H9 (cell line): ENCODE measurements around the gene PIK3CD. TPM values are rescaled to one million over a fixed set of nuclear protein-coding genes. Genes with fewer than 3 reads are reported as not detected.

Experiments
- DNase-seq: peaks from one replicate; pipeline ENCODE4 v3.0.0-alpha.2; 2017
- H2AFZ ChIP-seq: one replicate; pipeline ENCODE4 v1.6.1; 2013; ENCODE audit warnings: mild to moderate bottlenecking, low read length, control low read depth, moderate library complexity
- H2AK5ac ChIP-seq: 2 replicates; pipeline ENCODE4 v1.6.1; 2013; ENCODE audit warnings: low read length, control low read depth, mixed read lengths; ENCODE audit not compliant: insufficient read length
- H2BK120ac ChIP-seq: one replicate; pipeline ENCODE4 v1.6.1; 2013; ENCODE audit warnings: low read depth, mild to moderate bottlenecking, low read length, control low read depth, inconsistent platforms; ENCODE audit not compliant: poor library complexity, severe bottlenecking
- H2BK12ac ChIP-seq: 2 replicates; pipeline ENCODE4 v1.6.1; 2013; ENCODE audit warnings: low read length, control low read depth, mixed read lengths, low read depth; ENCODE audit not compliant: insufficient read length
- H2BK15ac ChIP-seq: 2 replicates; pipeline ENCODE4 v1.6.1; 2013; ENCODE audit warnings: low read depth, low read length, control low read depth
- H2BK20ac ChIP-seq: one replicate; pipeline ENCODE4 v1.6.1; 2013; ENCODE audit warnings: low read depth, mild to moderate bottlenecking, low read length, control low read depth, inconsistent platforms; ENCODE audit not compliant: poor library complexity, severe bottlenecking
- H2BK5ac ChIP-seq: 2 replicates; pipeline ENCODE4 v1.6.1; 2013; ENCODE audit warnings: low read length, control low read depth, mixed read lengths; ENCODE audit not compliant: insufficient read length
- H3K14ac ChIP-seq: 2 replicates; pipeline ENCODE4 v1.6.1; 2013; ENCODE audit warnings: low read length, control low read depth; ENCODE audit not compliant: insufficient read depth
- H3K18ac ChIP-seq: 2 replicates; pipeline ENCODE4 v1.6.1; 2013; ENCODE audit warnings: low read depth, mild to moderate bottlenecking, mixed read lengths, low read length, control low read depth; ENCODE audit not compliant: insufficient read length
- H3K23ac ChIP-seq: 2 replicates; pipeline ENCODE4 v1.6.1; 2013; ENCODE audit warnings: low read length, control low read depth, mixed read lengths, low read depth; ENCODE audit not compliant: insufficient read length
- H3K23me2 ChIP-seq: 2 replicates; pipeline ENCODE4 v1.6.1; 2013; ENCODE audit warnings: low read depth, mild to moderate bottlenecking, mixed read lengths, low read length, control low read depth; ENCODE audit not compliant: insufficient read length, poor library complexity, severe bottlenecking
- H3K27ac ChIP-seq: 2 replicates; pipeline ENCODE4 v1.5.1; 2013; ENCODE audit warnings: low read length, control low read depth, mixed read lengths, low read depth; ENCODE audit not compliant: insufficient read length
- H3K27me3 ChIP-seq: 2 replicates; pipeline ENCODE4 v1.6.1; 2013; ENCODE audit warnings: low read length, control low read depth, inconsistent platforms; ENCODE audit not compliant: insufficient read depth
- H3K4ac ChIP-seq: 2 replicates; pipeline ENCODE4 v1.6.1; 2013; ENCODE audit warnings: low read depth, mild to moderate bottlenecking, control low read depth, inconsistent platforms, low read length, moderate library complexity
- H3K4me1 ChIP-seq: 2 replicates; pipeline ENCODE4 v1.6.1; 2013; ENCODE audit warnings: low read length, control low read depth, inconsistent platforms; ENCODE audit not compliant: insufficient read depth
- H3K4me2 ChIP-seq: 2 replicates; pipeline ENCODE4 v1.6.1; 2013; ENCODE audit warnings: low read length, control low read depth, mixed read lengths; ENCODE audit not compliant: insufficient read length, insufficient read depth
- H3K56ac ChIP-seq: 2 replicates; pipeline ENCODE4 v1.6.1; 2013; ENCODE audit warnings: low read depth, mild to moderate bottlenecking, mixed read lengths, low read length, control low read depth; ENCODE audit not compliant: insufficient read length
- H3K79me1 ChIP-seq: 2 replicates; pipeline ENCODE4 v1.6.1; 2013; ENCODE audit warnings: low read depth, mild to moderate bottlenecking, moderate library complexity, low read length, control low read depth, inconsistent platforms; ENCODE audit not compliant: insufficient read depth, poor library complexity, severe bottlenecking
- H3K79me2 ChIP-seq: 2 replicates; pipeline ENCODE4 v1.6.1; 2013; ENCODE audit warnings: low read length, control low read depth, inconsistent platforms; ENCODE audit not compliant: insufficient read depth
- H3K9ac ChIP-seq: 2 replicates; pipeline ENCODE4 v1.6.1; 2013; ENCODE audit warnings: low read length, control low read depth, mixed read lengths; ENCODE audit not compliant: insufficient read length; ENCODE audit errors: extremely low read depth
- H3K9me3 ChIP-seq: one replicate; pipeline ENCODE4 v1.6.1; 2013; ENCODE audit warnings: low read depth, low read length, inconsistent platforms; ENCODE audit not compliant: control insufficient read depth
- H3T11ph ChIP-seq: one replicate; pipeline ENCODE4 v1.6.1; 2013; ENCODE audit warnings: mild to moderate bottlenecking, low read length, control low read depth, inconsistent platforms
- H4K20me1 ChIP-seq: one replicate; pipeline ENCODE4 v1.6.1; 2013; ENCODE audit not compliant: control insufficient read depth, insufficient read length, insufficient read depth
- H4K5ac ChIP-seq: 2 replicates; pipeline ENCODE4 v1.6.1; 2013; ENCODE audit warnings: low read depth, mild to moderate bottlenecking, mixed read lengths, low read length, control low read depth; ENCODE audit not compliant: insufficient read length
- H4K8ac ChIP-seq: replicated peaks from 2 replicates; pipeline ENCODE4 v1.6.1; 2013; ENCODE audit warnings: low read length, control low read depth, mixed read lengths, low read depth; ENCODE audit not compliant: insufficient read length
- H4K91ac ChIP-seq: 2 replicates; pipeline ENCODE4 v1.6.1; 2013; ENCODE audit warnings: low read depth, mild to moderate bottlenecking, moderate library complexity, mixed read lengths, low read length, control low read depth; ENCODE audit not compliant: insufficient read length
- H3K27ac Mint-ChIP-seq, 3 experiments: 2 replicates in 2 of 3; 3 replicates in 1 of 3; pipeline ENCODE4 v1.8.0; 2020 to 2021; ENCODE audit warnings: mixed read lengths in 3 of 3, mild to moderate bottlenecking in 1 of 3, moderate library complexity in 1 of 3
- H3K27me3 Mint-ChIP-seq: 2 replicates; pipeline ENCODE4 v1.8.0; 2021; ENCODE audit warnings: low read depth, mild to moderate bottlenecking, moderate library complexity, mixed read lengths
- H3K36me3 Mint-ChIP-seq, 3 experiments: 2 replicates in 2 of 3; 3 replicates in 1 of 3; pipeline ENCODE4 v1.8.0; 2020 to 2021; ENCODE audit warnings: low read depth in 3 of 3, mixed read lengths in 3 of 3; ENCODE audit not compliant: insufficient read depth in 1 of 3
- H3K4me1 Mint-ChIP-seq, 2 experiments: 2 replicates each; pipeline ENCODE4 v1.8.0; 2020; ENCODE audit warnings: mixed read lengths in 2 of 2
- H3K4me3 Mint-ChIP-seq, 2 experiments: 2 replicates in 1 of 2; 3 replicates in 1 of 2; pipeline ENCODE4 v1.8.0; 2020 to 2021; ENCODE audit warnings: mild to moderate bottlenecking in 2 of 2, mixed read lengths in 2 of 2, moderate library complexity in 1 of 2
- H3K9me3 Mint-ChIP-seq, 2 experiments: 2 replicates in 1 of 2; 3 replicates in 1 of 2; pipeline ENCODE4 v1.8.0; 2020; ENCODE audit warnings: mild to moderate bottlenecking in 2 of 2, mixed read lengths in 2 of 2, moderate library complexity in 1 of 2
- WGBS: extraction: QIAGEN DNeasy Blood & Tissue Kit; methylation state at CpG from one replicate; pipeline ENCODE4 v1.1.7; 2013; ENCODE audit warnings: missing lambda C conversion rate, low lambda C conversion rate, mixed read lengths; ENCODE audit not compliant: insufficient read length; ENCODE audit errors: extremely low coverage; 5-methylcytosine and 5-hydroxymethylcytosine counted together
- total RNA-seq: library from RNA; stranded (reverse); gene quantifications from 2 replicates; pipeline ENCODE4 v1.2.1, GENCODE V29; 2021
- TF ChIP-seq, protein P1 (sequence below): fragments of 200-600 bp; sonication (generic); conservative IDR thresholded peaks from 3 replicates; pipeline ENCODE4 v1.8.0; 2021; ENCODE audit warnings: antibody characterized with exemption, mild to moderate bottlenecking

PIK3CD gene
- total RNA-seq, 1 experiment from 2014 or later: 10.0 TPM

DNA sequence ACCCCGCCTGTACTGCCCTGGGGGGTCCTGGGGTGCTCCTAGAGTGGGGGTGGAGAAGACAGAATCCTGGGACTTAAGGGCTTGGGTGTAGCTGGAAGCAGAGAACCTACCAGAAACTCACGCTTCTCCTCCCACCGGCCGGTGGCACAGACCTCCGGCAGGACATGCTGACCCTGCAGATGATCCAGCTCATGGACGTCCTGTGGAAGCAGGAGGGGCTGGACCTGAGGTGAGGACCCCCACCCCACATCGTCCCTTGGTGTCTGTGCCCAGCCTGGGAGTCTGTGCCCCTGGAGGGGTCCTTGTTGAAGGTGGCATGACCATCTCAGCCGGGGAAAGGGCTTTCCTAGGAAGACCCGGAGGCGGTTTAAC is 70.8 kb downstream of the PIK3CD start:
- Histone ChIP-seq H4K20me1 (no peaks in the 10 kb centered on the region), H3K4me2 (no peak overlapping the region), H3K4ac (no peak overlapping the region), H3K79me1 (no peaks in the 10 kb centered on the region), H3K18ac (no peak overlapping the region), H2AK5ac (no peak overlapping the region), H4K8ac (no peak overlapping the region), H3K27me3 (no peaks in the 10 kb centered on the region), H3K27ac (no peak overlapping the region), H3K14ac (no peak overlapping the region), H3K23me2 (peaks cover 3% of the 10 kb centered on the region), H3K9me3 (no peaks in the 10 kb centered on the region), H2BK12ac (no peak overlapping the region), H3K79me2 (no peaks in the 10 kb centered on the region), H2BK20ac (no peak overlapping the region), H2BK120ac (no peak overlapping the region), H2BK5ac (no peak overlapping the region), H3K23ac (no peak overlapping the region), H3K56ac (no peak overlapping the region), H2BK15ac (no peak overlapping the region), H3K4me1 (peaks cover 2% of the 10 kb centered on the region; the same call in 1 of the 2 replicates), H3T11ph (no peak overlapping the region), H2AFZ (no peak overlapping the region), H3K9ac (no peak overlapping the region), H4K91ac (no peak overlapping the region), H4K5ac (no peak overlapping the region)
- Mint-ChIP-seq H3K27ac (no peak overlapping the region), H3K36me3 (peaks cover 19 to 33% (median 30%) of the 10 kb centered on the region in 3 experiments), H3K27me3 (no peaks in the 10 kb centered on the region; the same call in 1 of the 2 replicates), H3K4me3 (no peak overlapping the region), H3K9me3 (peaks cover 6% of the 10 kb centered on the region in 2 experiments; a peak in 4 of 5 replicates), H3K4me1 (peaks cover 10 to 16% of the 10 kb centered on the region in 2 experiments)
- TF ChIP-seq, protein P1, sequence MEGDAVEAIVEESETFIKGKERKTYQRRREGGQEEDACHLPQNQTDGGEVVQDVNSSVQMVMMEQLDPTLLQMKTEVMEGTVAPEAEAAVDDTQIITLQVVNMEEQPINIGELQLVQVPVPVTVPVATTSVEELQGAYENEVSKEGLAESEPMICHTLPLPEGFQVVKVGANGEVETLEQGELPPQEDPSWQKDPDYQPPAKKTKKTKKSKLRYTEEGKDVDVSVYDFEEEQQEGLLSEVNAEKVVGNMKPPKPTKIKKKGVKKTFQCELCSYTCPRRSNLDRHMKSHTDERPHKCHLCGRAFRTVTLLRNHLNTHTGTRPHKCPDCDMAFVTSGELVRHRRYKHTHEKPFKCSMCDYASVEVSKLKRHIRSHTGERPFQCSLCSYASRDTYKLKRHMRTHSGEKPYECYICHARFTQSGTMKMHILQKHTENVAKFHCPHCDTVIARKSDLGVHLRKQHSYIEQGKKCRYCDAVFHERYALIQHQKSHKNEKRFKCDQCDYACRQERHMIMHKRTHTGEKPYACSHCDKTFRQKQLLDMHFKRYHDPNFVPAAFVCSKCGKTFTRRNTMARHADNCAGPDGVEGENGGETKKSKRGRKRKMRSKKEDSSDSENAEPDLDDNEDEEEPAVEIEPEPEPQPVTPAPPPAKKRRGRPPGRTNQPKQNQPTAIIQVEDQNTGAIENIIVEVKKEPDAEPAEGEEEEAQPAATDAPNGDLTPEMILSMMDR: no peak
- no peak for DNase-seq
- no CpG with 5 or more reads among the region's 10 CpGs for WGBS
